GM18873 (cell line): Measurements from ENCODE around the gene PHF13.
A peak's percentile ranks its signal among the peaks of the same experiment; 100 is the strongest.

Experiments
- ATAC-seq: cut with Tn5 transposase; IDR thresholded peaks from one replicate; pipeline ENCODE4 v1.9.1; 2021; ENCODE audit warnings: mild to moderate bottlenecking, moderate library complexity, moderate number of reproducible peaks; ENCODE audit not compliant: unreplicated experiment, low FRiP score

PHF13 gene

GRCh38 chr1:6601049-6601922, 12.2 kb upstream of the PHF13 start:
- ATAC-seq, result no peak

- peak; percentile 30 for ATAC-seq
These were observed 11.4 kb upstream of the PHF13 start for GRCh38 chr1:6601923-6602668.

- ATAC-seq, result peak; percentile 29
These were observed 10.8 kb upstream of the PHF13 start, which contains the start of gene KLHL21 for GRCh38 chr1:6602669-6603237. Gene KLHL21 (minus strand): TSS chr1:6602869. CDS start chr1:6602817, 52 bp downstream.

- ATAC-seq, result no peak
These were observed 10.2 kb upstream of the PHF13 start for GRCh38 chr1:6603238-6603914.

- ATAC-seq, result no peak
These were observed 9.5 kb upstream of the PHF13 start for GRCh38 chr1:6603915-6604558.

- ATAC-seq, result peak; percentile 29
These were observed 730 bp upstream of the PHF13 start for GRCh38 chr1:6612641-6613360.

- no peak for ATAC-seq
These were observed 743 bp downstream of the PHF13 start for GRCh38 chr1:6614019-6614928.

- no peak for ATAC-seq
These were observed 1.6 kb downstream of the PHF13 start for GRCh38 chr1:6614929-6615785.

- ATAC-seq, result no peak
These were observed 5.5 kb downstream of the PHF13 start for GRCh38 chr1:6619045-6619444.

GRCh38 chr1:6621429-6622391, 8.2 kb downstream of the PHF13 start:
- ATAC-seq, result no peak

- ATAC-seq, result no peak
These were observed 9.0 kb downstream of the PHF13 start for GRCh38 chr1:6622396-6623152.

- ATAC-seq, result no peak
These were observed 9.9 kb downstream of the PHF13 start for GRCh38 chr1:6623269-6623965.

GRCh38 chr1:6624710-6625583, 11.4 kb downstream of the PHF13 start, which contains the start of gene THAP3:
Gene THAP3 (plus strand): TSS chr1:6624868. CDS start chr1:6625219, 351 bp downstream.
- peak; percentile 41 for ATAC-seq

- ATAC-seq, result no peak
These were observed 12.1 kb downstream of the PHF13 start for GRCh38 chr1:6625584-6626149.
